ENCODE data around the gene CFAP46.
"Not testable (repeated sequence)": the region's sequence is repeated elsewhere in the genome, so short reads cannot be mapped to it uniquely, and the experiment has no call there.

CFAP46 gene

GRCh38 chr10:132776186-132776585 is 166.2 kb downstream of the CFAP46 start:
- no peak overlapping the region for H3K27ac ChIP-seq (ENCODE audit: low read depth, low read length)
- no peaks in the 10 kb centered on the region for H4K20me1 ChIP-seq (ENCODE audit: low read depth, low read length)
- no peaks in the 10 kb centered on the region for H3K79me2 ChIP-seq (ENCODE audit: insufficient read depth, low read length)
- no peaks in the 10 kb centered on the region for H3K27me3 ChIP-seq (ENCODE audit: low read length)
- TF ChIP-seq EZH2phosphoT487 (conservative IDR thresholded peaks at IDR 0.05; ENCODE audit: low read length) (no peak), CTCF (IDR thresholded peaks at IDR 0.05; ENCODE audit: insufficient read depth, low read length, poor library complexity, severe bottlenecking) (no peak)
- H3K9ac ChIP-seq (ENCODE audit: low read length): no peak overlapping the region
- no peaks in the 10 kb centered on the region for H3K9me3 ChIP-seq (ENCODE audit: insufficient read depth, low read length)
- no peaks in the 10 kb centered on the region for H3K36me3 ChIP-seq (ENCODE audit: low read length)
- H3K4me2 ChIP-seq (ENCODE audit: low read depth, low read length, poor library complexity, severe bottlenecking): no peak overlapping the region
- no peak overlapping the region for H2AFZ ChIP-seq (ENCODE audit: low read depth, low read length, severe bottlenecking)
- H3F3A ChIP-seq (ENCODE audit: insufficient read depth): no peaks in the 10 kb centered on the region
- no peaks in the 10 kb centered on the region for H3K9me2 ChIP-seq (replicated peaks; ENCODE audit: insufficient read depth, low read length)
- H3K4me3 ChIP-seq (ENCODE audit: insufficient read depth, low read length, poor library complexity, severe bottlenecking): no peak overlapping the region

- Histone ChIP-seq H3K27ac (ENCODE audit: low read depth, low read length) (no peak overlapping the region), H3K79me2 (ENCODE audit: insufficient read depth, low read length) (no peaks in the 10 kb centered on the region), H2AFZ (ENCODE audit: low read depth, low read length, severe bottlenecking) (no peak overlapping the region), H3F3A (ENCODE audit: insufficient read depth) (no peaks in the 10 kb centered on the region), H3K9me3 (ENCODE audit: insufficient read depth, low read length) (no peaks in the 10 kb centered on the region), H3K9ac (ENCODE audit: low read length) (no peak overlapping the region), H3K4me3 (ENCODE audit: insufficient read depth, low read length, poor library complexity, severe bottlenecking) (no peak overlapping the region), H3K36me3 (ENCODE audit: low read length) (no peaks in the 10 kb centered on the region), H3K9me2 (replicated peaks; ENCODE audit: insufficient read depth, low read length) (no peaks in the 10 kb centered on the region), H3K27me3 (ENCODE audit: low read length) (no peaks in the 10 kb centered on the region), H3K4me2 (ENCODE audit: low read depth, low read length, poor library complexity, severe bottlenecking) (no peak overlapping the region), H4K20me1 (ENCODE audit: low read depth, low read length) (no peaks in the 10 kb centered on the region)
- TF ChIP-seq CTCF (IDR thresholded peaks at IDR 0.05; ENCODE audit: insufficient read depth, low read length, poor library complexity, severe bottlenecking) (no peak), EZH2phosphoT487 (conservative IDR thresholded peaks at IDR 0.05; ENCODE audit: low read length) (no peak)
Measured at GRCh38 chr10:132774902-132775863, 167.2 kb downstream of the CFAP46 start.

- no peak for TF ChIP-seq EZH2phosphoT487 (conservative IDR thresholded peaks at IDR 0.05; ENCODE audit: low read length)
- TF ChIP-seq CTCF (IDR thresholded peaks at IDR 0.05; ENCODE audit: insufficient read depth, low read length, poor library complexity, severe bottlenecking): no peak
- no peak overlapping the region for H3K4me3 ChIP-seq (ENCODE audit: insufficient read depth, low read length, poor library complexity, severe bottlenecking)
- no peaks in the 10 kb centered on the region for H4K20me1 ChIP-seq (ENCODE audit: low read depth, low read length)
- H3K9me3 ChIP-seq (ENCODE audit: insufficient read depth, low read length): no peaks in the 10 kb centered on the region
- no peaks in the 10 kb centered on the region for H3F3A ChIP-seq (ENCODE audit: insufficient read depth)
- no peak overlapping the region for H3K4me2 ChIP-seq (ENCODE audit: low read depth, low read length, poor library complexity, severe bottlenecking)
- H3K9me2 ChIP-seq (replicated peaks; ENCODE audit: insufficient read depth, low read length): no peaks in the 10 kb centered on the region
- H3K79me2 ChIP-seq (ENCODE audit: insufficient read depth, low read length): no peaks in the 10 kb centered on the region
- H3K27ac ChIP-seq (ENCODE audit: low read depth, low read length): no peak overlapping the region
- no peak overlapping the region for H2AFZ ChIP-seq (ENCODE audit: low read depth, low read length, severe bottlenecking)
- no peaks in the 10 kb centered on the region for H3K36me3 ChIP-seq (ENCODE audit: low read length)
- no peaks in the 10 kb centered on the region for H3K27me3 ChIP-seq (ENCODE audit: low read length)
- H3K9ac ChIP-seq (ENCODE audit: low read length): no peak overlapping the region
Measured at GRCh38 chr10:132774181-132774901, 168.0 kb downstream of the CFAP46 start.

DNA sequence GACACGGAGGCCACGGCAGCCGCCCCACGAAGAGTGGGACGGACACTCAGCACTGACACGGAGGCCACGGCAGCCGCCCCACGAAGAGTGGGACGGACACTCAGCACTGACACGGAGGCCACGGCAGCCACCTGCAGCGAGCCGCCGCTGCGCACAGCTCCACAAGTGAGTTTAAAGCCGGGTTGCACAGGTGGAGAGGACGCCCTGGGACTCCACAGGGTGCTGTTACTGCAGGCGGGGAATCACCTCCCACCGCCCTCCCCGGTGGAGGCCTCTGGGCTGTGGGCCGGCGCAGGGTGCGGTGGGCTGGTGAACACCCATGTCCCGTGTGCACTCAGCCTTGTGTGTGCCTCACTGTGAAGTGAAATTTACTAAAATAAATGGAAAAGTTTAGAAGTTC is 169.6 kb downstream of the CFAP46 start:
- H3K36me3 ChIP-seq (ENCODE audit: low read length); H3K27me3 ChIP-seq (ENCODE audit: low read length); H3K4me3 ChIP-seq (ENCODE audit: insufficient read depth, low read length, poor library complexity, severe bottlenecking); H4K20me1 ChIP-seq (ENCODE audit: low read depth, low read length); H3K27ac ChIP-seq (ENCODE audit: low read depth, low read length); H3K9me3 ChIP-seq (ENCODE audit: insufficient read depth, low read length); H3K4me2 ChIP-seq (ENCODE audit: low read depth, low read length, poor library complexity, severe bottlenecking); H3K9ac ChIP-seq (ENCODE audit: low read length); H3K79me2 ChIP-seq (ENCODE audit: insufficient read depth, low read length); H2AFZ ChIP-seq (ENCODE audit: low read depth, low read length, severe bottlenecking); H3F3A ChIP-seq (ENCODE audit: insufficient read depth); H3K9me2 ChIP-seq (replicated peaks; ENCODE audit: insufficient read depth, low read length): not testable (repeated sequence)

Measured in SU-DHL-6 (cell line).